ENCODE measurements around the gene RAD51AP1. TPM values are rescaled to one million over a fixed set of nuclear protein-coding genes. Genes with fewer than 3 reads are reported as not detected.

RAD51AP1 gene
- total RNA-seq, 1 experiment from 2014 or later, result 45.2 TPM

DNA sequence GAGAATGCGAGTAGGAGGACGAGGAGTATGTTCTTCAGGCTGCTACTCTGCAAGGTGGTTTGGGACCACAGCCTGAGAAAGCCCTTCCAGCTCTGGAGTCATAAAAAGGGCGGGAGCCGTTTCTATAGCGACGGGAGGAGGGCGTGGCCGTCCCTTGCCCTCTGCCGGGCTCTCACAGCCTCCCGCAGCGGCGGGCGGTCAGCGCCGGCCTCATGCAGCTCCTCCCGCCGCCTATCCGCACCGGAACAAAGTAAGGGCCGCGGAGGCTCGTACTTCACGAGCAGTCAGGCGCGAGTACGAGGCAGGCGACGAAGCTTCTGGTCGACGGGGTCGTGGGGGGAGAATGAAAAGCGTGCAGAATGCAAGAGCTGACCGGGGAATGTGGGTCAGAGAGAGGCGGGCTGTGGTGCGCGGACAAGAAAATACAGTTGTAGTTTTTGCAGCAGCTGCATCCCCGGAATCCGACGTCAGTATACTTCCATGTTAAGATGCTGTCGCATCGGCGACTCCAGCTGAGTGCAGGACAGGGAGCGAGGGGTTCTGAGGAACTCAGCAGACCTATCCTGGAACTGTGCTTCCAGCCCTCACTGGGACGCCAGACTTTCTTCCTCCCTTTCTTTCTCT lies 23.5 kb downstream of the RAD51AP1 start, which contains the start of gene DYRK4 (continued):
- TF ChIP-seq, protein P1, sequence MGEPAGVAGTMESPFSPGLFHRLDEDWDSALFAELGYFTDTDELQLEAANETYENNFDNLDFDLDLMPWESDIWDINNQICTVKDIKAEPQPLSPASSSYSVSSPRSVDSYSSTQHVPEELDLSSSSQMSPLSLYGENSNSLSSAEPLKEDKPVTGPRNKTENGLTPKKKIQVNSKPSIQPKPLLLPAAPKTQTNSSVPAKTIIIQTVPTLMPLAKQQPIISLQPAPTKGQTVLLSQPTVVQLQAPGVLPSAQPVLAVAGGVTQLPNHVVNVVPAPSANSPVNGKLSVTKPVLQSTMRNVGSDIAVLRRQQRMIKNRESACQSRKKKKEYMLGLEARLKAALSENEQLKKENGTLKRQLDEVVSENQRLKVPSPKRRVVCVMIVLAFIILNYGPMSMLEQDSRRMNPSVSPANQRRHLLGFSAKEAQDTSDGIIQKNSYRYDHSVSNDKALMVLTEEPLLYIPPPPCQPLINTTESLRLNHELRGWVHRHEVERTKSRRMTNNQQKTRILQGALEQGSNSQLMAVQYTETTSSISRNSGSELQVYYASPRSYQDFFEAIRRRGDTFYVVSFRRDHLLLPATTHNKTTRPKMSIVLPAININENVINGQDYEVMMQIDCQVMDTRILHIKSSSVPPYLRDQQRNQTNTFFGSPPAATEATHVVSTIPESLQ (CRISPR knock-in tag; IDR thresholded peaks at IDR 0.05), result 0 out of 2 replicates have a peak, but pooled peaks have one; percentile 74
- 0 out of 2 replicates have a peak, but pooled peaks have one; percentile 62 for TF ChIP-seq PRRX2 (CRISPR knock-in tag; IDR thresholded peaks at IDR 0.05)

DNA sequence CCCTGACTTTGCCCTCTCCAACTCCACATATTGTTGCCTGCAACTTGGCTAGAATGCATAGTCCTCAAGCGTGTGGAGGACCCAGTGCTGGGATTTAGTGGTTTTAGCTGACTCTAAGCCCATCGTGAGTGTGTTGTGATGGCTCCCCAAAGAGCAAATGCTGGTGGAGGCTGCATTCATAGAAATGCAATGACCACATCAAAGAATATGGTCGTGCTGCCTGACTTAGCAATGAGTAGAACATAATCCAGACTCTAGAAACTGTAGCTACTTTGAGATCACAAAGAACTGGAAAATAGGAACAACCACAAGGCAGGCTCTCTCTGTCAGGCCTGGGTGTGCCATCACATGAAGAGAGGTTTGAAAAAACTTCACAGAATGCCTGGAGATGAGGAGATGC lies 24.6 kb downstream of the RAD51AP1 start:
- ChIA-PET POLR2A (no interaction called here), CTCF (interaction anchor here (0.6 kb wide), 1 partner anchor 205 kb away, joined by 3 read pairs; no protein-coding TSS in a partner anchor)
- ATAC-seq (no peak), DNase-seq (ENCODE audit: low spot score) (no peak)
- Mint-ChIP-seq H3K4me3 (no peak overlapping the region), H3K9me3 (no peaks in the 10 kb centered on the region), H3K36me3 (no peaks in the 10 kb centered on the region), H3K27me3 (ENCODE audit: low read depth) (peaks cover 31% of the 10 kb centered on the region), H3K4me1 (peaks cover 9% of the 10 kb centered on the region), H3K27ac (no peak overlapping the region)
- TF ChIP-seq, protein P2, sequence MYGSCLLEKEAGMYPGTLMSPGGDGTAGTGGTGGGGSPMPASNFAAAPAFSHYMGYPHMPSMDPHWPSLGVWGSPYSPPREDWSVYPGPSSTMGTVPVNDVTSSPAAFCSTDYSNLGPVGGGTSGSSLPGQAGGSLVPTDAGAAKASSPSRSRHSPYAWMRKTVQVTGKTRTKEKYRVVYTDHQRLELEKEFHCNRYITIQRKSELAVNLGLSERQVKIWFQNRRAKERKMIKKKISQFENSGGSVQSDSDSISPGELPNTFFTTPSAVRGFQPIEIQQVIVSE (CRISPR knock-in tag; IDR thresholded peaks at IDR 0.05; ENCODE audit: borderline replicate concordance), result no peak
- TF ChIP-seq, protein P3, sequence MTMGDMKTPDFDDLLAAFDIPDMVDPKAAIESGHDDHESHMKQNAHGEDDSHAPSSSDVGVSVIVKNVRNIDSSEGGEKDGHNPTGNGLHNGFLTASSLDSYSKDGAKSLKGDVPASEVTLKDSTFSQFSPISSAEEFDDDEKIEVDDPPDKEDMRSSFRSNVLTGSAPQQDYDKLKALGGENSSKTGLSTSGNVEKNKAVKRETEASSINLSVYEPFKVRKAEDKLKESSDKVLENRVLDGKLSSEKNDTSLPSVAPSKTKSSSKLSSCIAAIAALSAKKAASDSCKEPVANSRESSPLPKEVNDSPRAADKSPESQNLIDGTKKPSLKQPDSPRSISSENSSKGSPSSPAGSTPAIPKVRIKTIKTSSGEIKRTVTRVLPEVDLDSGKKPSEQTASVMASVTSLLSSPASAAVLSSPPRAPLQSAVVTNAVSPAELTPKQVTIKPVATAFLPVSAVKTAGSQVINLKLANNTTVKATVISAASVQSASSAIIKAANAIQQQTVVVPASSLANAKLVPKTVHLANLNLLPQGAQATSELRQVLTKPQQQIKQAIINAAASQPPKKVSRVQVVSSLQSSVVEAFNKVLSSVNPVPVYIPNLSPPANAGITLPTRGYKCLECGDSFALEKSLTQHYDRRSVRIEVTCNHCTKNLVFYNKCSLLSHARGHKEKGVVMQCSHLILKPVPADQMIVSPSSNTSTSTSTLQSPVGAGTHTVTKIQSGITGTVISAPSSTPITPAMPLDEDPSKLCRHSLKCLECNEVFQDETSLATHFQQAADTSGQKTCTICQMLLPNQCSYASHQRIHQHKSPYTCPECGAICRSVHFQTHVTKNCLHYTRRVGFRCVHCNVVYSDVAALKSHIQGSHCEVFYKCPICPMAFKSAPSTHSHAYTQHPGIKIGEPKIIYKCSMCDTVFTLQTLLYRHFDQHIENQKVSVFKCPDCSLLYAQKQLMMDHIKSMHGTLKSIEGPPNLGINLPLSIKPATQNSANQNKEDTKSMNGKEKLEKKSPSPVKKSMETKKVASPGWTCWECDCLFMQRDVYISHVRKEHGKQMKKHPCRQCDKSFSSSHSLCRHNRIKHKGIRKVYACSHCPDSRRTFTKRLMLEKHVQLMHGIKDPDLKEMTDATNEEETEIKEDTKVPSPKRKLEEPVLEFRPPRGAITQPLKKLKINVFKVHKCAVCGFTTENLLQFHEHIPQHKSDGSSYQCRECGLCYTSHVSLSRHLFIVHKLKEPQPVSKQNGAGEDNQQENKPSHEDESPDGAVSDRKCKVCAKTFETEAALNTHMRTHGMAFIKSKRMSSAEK (CRISPR knock-in tag; IDR thresholded peaks at IDR 0.05; ENCODE audit: borderline replicate concordance), result no peak

DNA sequence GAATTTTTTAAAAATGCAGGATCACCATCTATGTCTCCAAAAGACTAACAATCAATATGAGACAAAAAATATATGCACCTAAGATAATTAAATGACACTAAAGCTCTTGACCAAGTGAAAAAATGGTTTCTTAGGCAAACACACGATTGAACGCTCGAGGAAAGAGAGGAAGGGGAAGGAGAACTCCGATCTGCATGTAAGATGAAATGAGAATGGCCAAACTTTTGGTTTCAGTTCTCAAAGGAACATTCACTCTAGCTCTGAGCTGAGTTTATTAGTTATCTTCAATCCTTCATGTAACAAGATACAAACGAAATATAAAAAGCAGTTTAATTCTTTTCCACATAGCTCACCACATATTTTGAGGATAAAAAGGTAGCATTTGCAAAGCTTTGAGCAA lies 26.1 kb downstream of the RAD51AP1 start:
- no peak for TF ChIP-seq CBFB (CRISPR knock-in tag; IDR thresholded peaks at IDR 0.05; ENCODE audit: low read depth)
- TF ChIP-seq, protein P1 (CRISPR knock-in tag; IDR thresholded peaks at IDR 0.05), result no peak
- TF ChIP-seq, protein P4, sequence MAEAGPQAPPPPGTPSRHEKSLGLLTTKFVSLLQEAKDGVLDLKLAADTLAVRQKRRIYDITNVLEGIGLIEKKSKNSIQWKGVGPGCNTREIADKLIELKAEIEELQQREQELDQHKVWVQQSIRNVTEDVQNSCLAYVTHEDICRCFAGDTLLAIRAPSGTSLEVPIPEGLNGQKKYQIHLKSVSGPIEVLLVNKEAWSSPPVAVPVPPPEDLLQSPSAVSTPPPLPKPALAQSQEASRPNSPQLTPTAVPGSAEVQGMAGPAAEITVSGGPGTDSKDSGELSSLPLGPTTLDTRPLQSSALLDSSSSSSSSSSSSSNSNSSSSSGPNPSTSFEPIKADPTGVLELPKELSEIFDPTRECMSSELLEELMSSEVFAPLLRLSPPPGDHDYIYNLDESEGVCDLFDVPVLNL (CRISPR knock-in tag; IDR thresholded peaks at IDR 0.05; ENCODE audit: borderline replicate concordance, low read depth), result no peak
- TF ChIP-seq MYBL2 (CRISPR knock-in tag; IDR thresholded peaks at IDR 0.05), result no peak
- TF ChIP-seq, protein P5, sequence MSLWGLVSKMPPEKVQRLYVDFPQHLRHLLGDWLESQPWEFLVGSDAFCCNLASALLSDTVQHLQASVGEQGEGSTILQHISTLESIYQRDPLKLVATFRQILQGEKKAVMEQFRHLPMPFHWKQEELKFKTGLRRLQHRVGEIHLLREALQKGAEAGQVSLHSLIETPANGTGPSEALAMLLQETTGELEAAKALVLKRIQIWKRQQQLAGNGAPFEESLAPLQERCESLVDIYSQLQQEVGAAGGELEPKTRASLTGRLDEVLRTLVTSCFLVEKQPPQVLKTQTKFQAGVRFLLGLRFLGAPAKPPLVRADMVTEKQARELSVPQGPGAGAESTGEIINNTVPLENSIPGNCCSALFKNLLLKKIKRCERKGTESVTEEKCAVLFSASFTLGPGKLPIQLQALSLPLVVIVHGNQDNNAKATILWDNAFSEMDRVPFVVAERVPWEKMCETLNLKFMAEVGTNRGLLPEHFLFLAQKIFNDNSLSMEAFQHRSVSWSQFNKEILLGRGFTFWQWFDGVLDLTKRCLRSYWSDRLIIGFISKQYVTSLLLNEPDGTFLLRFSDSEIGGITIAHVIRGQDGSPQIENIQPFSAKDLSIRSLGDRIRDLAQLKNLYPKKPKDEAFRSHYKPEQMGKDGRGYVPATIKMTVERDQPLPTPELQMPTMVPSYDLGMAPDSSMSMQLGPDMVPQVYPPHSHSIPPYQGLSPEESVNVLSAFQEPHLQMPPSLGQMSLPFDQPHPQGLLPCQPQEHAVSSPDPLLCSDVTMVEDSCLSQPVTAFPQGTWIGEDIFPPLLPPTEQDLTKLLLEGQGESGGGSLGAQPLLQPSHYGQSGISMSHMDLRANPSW (CRISPR knock-in tag; conservative IDR thresholded peaks at IDR 0.05; ENCODE audit: low read depth), result no peak
- no peak for TF ChIP-seq TCF7 (CRISPR knock-in tag; IDR thresholded peaks at IDR 0.05; ENCODE audit: low read depth)
- TF ChIP-seq, protein P6, sequence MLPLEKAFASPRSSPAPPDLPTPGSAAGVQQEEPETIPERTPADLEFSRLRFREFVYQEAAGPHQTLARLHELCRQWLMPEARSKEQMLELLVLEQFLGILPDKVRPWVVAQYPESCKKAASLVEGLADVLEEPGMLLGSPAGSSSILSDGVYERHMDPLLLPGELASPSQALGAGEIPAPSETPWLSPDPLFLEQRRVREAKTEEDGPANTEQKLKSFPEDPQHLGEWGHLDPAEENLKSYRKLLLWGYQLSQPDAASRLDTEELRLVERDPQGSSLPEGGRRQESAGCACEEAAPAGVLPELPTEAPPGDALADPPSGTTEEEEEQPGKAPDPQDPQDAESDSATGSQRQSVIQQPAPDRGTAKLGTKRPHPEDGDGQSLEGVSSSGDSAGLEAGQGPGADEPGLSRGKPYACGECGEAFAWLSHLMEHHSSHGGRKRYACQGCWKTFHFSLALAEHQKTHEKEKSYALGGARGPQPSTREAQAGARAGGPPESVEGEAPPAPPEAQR (CRISPR knock-in tag; IDR thresholded peaks at IDR 0.05), result no peak
- no peak for TF ChIP-seq ZBTB21 (CRISPR knock-in tag; IDR thresholded peaks at IDR 0.05; ENCODE audit: borderline replicate concordance)
- no peak for TF ChIP-seq ZNF317 (CRISPR knock-in tag; IDR thresholded peaks at IDR 0.05; ENCODE audit: borderline replicate concordance, low read depth)
- no peak for TF ChIP-seq ZNF396 (CRISPR knock-in tag; IDR thresholded peaks at IDR 0.05; ENCODE audit: borderline replicate concordance)
- CTCF ChIA-PET, result interaction anchor here (1.5 kb wide), 1 partner anchor 40 kb away, joined by 5 read pairs; no protein-coding TSS in a partner anchor
- H3K27me3 Mint-ChIP-seq (ENCODE audit: low read depth), result peaks cover 31% of the 10 kb centered on the region

More for the DNA sequence above, 26.1 kb downstream of the RAD51AP1 start:
- Mint-ChIP-seq H3K27ac (no peak overlapping the region), H3K4me3 (no peak overlapping the region), H3K9me3 (no peaks in the 10 kb centered on the region), H3K36me3 (no peaks in the 10 kb centered on the region), H3K4me1 (peaks cover 9% of the 10 kb centered on the region)
- ATAC-seq, result no peak
- no peak for DNase-seq (ENCODE audit: low spot score)
- POLR2A ChIA-PET, result no interaction called here
